GM21576 (cell line): Measurements from ENCODE around the gene MRGPRF.
"Not testable (repeated sequence)": the region's sequence is repeated elsewhere in the genome, so short reads cannot be mapped to it uniquely, and the experiment has no call there.

Experiments
- ATAC-seq: cut with Tn5 transposase; IDR thresholded peaks from one replicate; pipeline ENCODE4 v1.9.1; 2021; ENCODE audit warnings: mild to moderate bottlenecking, moderate library complexity; ENCODE audit not compliant: unreplicated experiment

Gene MRGPRF

DNA sequence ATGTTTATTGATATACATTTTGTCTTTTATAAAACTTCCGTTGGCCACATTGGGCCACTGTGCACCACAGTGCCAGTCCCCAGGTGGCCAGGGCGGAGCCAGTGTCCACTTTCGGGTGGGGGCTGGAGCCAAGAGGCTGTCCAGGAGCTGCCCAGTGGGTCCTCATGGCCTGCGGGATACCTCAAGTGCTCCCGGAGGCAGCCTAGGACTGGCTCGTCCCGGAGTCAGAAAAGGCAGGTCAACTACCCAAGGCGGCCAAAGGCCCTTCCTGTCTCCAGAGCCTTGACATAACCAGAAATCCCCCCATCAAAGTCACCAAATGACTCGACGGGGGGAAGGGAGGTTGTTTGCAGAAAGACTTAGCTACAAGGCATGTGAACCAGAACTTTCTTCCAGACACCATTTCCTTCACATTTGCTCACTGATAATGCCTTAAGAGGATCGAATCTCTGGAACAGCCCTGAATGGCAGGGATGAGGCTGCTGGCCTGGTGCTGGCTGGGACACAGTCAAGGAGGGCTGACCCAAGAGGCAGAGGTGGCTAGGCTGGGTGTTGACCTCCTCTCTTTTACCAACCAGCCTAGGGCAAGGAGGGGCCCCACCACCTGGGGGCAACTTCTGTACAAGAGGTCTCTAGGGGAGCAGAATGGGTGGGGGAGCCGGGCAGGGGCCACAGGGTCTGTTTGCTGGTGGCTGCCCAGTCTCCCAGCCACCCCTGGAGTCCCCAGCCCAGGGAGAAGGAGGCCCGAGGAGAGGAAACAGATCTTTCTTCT lies 8.4 kb downstream of the MRGPRF start:
- no peak for ATAC-seq

DNA sequence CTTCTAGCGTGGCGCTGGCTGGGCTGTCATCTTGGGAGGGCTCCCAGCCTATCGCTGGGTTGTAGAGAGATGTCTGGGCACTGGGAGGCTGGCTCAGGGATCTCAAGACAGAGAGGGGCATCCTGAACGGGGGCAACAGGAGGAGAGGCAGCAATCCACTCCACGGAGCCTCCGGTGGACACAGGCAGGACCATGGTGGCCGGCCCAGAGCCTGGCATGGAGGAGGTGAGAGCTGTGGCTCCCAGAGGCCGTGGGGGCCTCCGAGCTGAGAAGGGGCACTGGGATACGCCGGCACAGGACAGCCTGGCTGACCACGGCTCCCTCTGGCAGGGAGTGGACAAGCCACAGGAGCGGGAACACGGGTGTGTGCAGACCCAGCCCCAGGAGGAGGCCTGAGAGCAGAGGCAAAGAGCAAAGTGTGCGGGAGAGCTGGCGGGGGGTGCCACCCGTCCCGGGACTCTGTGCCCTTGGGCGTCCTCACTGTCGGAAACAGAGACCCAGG lies 9.1 kb downstream of the MRGPRF start:
- no peak for ATAC-seq

DNA sequence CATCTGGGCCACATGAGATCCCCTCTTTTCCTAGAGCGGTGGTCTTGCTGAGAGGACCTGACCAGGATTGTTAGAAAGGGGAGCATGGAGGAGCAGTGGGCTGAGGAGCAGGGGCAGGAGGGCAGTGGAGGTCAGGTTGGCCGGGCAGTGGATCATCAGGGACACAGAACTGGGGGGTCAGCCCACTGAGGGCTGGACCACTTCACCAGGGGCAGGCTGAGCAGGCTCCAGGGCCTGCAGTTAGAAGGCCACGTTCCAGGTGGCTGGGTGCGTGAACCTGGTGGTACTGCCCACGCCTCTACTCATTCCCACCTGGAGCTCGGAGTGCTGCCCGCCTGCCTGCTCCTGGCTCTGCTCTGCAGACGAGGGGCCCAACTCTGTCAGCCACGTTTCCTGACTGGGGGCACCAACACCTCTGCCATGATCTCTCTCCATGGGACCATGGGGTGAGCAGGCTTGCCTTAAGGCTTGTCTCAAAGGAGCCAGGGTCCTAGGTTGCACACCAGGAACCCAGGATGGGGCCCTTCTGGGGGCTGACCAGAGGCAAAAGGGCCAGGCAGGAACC lies 9.7 kb downstream of the MRGPRF start:
- ATAC-seq, result no peak

DNA sequence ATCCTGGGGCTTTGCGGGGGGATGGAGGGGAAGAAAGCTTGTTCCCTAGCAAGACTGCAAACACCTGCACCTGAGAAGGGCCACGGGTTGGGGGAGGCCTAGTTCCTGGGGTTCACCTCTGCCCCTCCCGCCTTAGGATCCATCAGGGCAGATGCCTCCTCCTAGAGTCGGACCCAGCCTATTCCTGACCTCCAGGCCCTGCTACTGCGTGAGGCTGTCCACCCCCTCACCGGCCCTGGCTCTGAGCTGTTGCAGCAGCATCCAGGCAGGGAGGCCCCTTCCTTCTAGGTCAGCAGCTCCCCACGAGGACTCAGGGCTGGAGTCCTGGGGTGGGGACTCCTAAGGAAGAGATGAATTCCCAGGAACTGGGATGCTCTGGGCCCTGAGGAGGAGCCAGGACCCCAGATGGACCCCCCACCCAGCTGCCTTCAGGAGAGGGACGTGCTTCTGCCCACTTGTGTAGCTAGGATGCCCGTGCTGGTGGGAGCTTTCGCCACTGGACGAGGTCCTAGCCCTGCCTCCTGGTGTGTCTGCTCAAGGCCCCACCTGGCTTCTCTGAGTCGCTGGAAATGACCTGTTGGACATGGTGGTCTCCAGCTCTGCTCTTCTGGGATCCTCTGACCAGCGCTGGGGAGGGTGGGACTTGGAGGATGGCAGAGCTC lies 10.3 kb downstream of the MRGPRF start:
- ATAC-seq, result no peak

DNA sequence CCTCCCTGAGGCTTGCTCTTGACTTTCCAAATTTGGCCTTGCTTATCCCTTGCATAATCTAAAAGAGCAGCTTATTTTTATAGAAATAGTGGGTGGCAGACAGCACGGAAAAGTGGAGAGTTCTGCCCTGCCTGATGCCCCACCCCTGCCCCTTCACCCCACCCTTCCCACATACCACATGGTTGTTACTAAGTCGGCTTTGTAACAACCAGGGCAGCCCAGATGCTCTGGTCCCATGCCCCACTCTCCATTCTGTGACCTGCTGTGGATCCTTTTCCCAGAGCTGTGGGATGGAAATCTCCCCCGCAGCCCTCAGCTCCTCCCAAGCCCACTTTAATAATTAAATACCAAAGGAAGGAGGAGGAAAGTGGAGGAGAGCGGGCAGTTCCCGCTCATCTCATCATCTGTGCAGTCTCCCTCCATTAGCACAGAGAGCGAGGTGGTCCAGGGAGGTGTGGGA lies 10.9 kb downstream of the MRGPRF start:
- ATAC-seq, result no peak

DNA sequence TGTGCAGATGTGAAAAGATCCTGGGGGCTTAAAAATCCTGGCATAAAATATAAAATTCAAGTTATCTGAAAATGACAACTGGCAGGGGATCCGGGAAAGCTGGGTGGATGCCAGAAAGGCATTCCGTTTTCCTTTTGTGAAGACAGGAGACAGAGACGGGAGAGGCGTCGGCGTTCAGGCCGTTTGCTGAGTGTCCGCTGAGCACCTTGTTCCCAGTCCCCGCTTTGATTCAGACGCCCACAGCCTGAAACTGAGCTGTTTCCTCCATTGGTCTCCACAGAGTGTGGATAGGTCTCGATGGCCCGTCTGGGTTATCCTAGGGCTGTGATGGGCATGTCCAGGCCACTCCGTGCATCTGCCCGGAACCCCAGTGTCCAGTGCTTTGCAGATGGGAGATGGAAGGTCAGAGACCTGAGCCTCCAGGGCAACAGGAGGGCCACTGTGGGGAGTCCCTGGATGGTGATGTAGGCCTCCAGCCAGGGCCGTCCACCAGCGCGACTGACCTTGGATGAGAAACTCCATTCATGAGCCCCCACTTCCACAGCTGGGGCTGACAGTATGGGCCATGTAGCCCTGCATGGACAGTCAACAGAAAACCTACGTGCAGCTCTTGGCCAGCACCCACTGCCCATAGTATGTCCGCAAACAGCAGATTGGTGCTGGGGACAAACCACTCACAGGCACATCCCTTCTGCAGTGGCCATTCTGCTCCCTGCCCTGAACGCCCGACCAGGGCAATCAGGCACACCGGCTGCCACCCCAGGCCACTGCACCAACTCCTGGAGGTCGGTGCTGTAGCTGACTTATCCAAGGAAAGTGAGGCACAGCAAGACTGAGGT lies 11.6 kb downstream of the MRGPRF start:
- ATAC-seq, result no peak

DNA sequence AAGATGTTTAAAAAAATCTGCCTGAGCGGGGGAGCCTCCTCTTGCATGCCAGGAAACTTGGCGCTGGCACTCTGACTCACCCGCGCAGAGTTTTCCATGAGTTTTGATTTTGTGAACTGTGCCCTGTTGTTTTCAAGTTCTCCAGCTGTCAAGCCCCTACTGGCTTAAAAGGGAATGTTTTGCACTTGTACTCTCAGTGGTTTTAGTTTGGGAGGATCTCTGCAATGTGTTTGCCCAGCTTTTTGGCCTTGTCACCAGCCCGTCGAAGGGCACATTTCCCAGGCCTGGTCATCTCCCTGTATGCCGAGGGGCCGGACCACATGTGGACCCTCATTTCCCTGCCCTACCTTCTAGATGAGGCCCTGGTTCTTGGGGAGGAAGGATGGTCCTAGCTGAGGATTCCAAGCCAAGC lies 12.2 kb downstream of the MRGPRF start:
- ATAC-seq, result no peak

DNA sequence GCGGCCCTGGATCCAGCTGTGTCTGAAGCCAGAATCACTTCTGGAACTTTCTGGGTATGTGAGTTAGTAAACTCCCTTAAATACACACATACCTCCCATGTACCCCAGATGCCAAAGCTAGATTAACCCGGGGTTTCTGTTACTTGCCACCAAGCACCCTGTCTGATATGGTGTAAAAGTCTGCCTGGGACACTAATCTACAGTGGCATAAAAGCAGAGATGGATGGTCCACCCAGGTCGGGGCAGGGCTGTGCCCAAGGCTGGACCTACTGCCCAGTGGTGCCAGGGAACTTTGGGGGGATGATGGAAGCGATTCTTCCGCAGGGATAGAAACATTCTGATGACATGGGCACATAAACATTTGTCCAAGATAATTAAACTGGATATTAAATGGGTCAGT lies 12.7 kb downstream of the MRGPRF start:
- ATAC-seq, result no peak

DNA sequence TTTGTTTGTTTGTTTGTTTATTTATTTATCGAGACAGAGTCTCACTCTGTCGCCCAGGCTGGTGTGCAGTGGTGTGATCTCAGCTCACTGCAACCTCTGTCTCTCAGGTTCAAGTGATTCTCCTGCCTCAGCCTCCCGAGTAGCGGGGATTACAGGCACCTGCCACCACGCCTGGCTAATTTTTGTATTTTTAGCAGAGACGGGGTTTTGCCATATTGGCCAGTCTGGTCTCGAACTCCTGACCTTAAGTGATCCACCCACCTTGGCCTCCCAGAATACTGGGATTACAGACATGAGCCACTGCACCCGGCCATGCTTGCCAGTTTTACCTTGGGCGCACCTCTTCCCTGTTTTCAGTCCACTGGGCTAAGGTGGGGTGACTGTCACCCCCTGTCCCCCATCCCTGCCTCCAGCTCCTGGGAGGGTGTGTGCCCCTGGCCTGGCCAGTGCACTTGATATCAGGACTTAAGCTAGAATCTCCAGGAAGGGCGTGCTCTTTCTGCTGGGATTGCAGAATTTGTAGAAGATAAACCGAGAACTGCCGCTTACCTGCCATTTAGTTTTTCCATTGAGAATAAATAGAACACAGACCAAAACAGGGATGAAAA lies 13.2 kb downstream of the MRGPRF start:
- ATAC-seq, result not testable (repeated sequence)

DNA sequence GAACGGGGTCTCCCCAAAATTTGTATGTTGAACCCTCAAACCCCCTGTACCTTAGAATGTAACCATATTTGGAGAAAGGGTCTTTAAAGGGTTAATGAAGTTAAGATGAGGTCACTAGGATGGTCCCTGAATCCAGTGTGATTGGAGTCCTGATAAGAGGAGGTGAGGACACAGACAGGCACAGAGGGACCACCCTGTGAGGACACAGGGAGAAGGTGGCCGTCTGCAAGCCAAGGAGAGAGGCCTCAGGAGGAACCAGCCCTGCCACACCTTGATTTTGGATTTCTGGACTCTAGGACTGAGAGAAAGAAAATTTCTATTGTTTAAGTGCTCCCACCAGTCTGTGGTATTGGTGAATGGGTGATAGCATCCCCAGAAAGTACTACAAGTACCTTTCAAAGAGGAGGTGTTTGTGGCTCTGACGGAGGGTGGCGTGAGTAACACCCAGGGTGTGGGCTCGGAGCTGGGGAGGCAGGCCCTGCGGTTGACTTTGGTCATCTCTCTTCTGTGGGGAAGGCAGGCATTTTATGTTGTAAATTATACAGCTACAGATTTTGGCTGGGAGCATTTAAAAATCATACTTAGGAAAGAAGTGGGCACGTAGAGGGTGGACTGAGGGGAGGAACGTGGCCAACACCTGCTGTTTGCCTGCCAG lies 13.8 kb downstream of the MRGPRF start:
- ATAC-seq, result no peak

DNA sequence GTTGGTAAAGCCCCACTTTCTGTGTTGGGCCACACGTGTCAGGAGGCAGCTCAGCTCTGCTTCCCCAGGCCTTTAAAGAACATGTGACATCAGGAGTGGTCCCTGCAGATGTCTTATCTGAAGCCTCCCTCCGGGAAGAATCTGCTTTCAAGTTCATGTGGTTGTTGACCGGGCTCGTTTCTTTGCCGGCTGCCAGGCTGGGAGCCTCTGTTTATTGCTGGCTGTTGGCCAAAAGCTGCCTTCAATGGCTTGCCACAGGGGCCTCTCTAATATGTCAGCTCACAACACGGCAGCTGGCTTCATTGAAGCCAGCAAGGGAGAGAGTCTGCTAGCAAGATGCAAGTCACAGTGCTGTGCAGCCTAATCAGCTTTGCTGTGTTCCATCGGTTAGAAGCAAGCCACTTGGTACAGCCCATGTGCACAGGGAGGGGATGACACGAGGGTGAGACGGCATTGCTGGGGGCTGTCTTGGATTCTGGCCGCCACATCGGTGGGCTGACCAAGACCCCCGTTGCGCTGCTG lies 14.6 kb downstream of the MRGPRF start:
- no peak for ATAC-seq

DNA sequence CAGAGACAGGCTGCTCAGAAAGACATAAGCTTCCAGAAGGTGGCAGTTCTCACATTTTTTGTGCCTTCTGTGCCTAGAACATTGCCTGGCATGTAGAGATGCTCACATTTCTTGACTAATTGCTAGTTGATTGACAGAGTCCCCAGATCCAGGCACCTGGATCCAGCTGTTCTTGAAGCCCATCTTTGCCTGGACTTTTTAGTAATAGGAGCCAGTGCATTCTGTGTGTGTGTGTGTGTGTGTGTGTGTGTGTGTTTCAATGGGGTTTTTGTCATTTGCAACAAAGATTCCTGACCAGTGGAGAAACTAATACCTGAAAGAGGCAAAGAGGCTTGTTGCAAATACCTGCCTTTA lies 15.1 kb downstream of the MRGPRF start:
- no peak for ATAC-seq

DNA sequence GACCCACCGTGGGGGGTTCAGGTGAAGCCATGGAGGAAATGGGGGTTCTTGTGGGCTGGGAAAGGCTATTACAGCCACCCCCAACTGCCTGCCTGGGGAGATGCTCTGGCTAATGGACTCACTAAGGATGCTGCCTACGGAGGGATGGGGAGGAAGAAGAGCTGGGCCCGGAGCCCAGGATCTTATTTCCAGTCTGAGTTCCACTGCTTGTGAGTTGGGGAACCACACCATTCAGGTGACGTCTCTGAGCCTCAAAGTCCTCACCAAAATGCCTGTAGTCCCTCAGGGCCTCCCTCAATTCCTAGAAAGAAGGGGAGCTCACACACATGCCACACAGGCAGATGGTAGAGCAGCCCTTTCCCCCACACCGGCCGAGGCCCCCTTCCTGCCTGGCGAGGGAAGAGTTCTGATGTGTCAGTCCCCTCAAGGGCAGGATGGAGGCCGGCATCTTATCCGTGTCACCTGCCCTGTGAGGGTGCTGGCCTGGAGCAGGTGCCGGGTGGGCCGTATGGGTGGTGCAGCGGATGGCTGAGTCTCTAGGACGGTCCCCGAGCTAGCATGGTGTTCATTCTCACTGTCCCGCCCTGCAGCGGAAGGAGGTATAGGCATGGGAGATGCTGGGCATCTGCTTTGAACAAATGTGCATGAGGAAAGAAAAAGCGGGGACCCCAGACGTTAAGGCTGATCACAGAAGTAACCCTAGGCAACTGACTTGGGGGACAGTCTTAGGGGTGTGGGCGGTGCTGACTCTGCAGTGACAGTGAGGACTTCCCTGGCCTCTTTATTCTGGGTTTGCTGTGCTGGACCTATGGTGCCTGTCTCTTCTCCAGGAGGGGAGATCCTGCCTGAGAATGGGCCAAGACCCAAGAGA lies 15.7 kb downstream of the MRGPRF start:
- ATAC-seq, result no peak

DNA sequence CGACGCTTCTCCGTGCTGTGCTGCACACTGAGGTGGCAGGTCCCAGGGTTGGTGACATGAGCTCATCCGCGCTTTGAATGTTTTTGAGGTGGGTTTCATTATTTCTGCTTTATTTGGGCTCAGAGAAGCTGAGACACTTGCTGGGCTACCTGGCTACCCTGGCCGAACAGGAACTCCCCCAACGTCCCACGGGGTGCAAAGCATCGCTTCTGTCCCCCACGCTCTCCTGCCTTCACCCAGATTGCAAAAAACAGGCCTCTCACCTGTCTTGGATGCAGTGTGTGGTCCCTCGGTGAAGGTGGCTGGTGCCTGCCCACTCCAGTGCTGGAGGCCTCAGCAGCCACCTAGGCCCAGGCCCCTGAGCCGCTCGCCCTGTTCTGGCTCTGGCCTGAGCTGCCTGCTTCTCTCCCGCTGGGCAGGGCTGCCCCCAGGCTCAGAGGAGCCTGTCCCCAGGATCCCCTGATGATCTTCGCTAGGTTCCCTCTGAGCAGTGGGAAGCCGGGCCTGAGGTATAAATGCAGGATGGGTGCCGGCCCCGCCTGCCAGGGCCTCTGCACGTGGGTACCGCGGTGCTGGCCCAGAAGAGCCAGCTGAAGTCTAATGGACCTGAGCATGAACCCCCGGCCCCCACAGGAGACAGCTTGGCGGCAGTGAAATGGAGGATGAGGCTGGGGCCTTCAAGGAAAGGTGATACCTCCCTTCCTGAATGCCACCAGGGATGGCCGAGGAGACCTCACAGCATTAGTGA lies 16.5 kb downstream of the MRGPRF start:
- no peak for ATAC-seq

DNA sequence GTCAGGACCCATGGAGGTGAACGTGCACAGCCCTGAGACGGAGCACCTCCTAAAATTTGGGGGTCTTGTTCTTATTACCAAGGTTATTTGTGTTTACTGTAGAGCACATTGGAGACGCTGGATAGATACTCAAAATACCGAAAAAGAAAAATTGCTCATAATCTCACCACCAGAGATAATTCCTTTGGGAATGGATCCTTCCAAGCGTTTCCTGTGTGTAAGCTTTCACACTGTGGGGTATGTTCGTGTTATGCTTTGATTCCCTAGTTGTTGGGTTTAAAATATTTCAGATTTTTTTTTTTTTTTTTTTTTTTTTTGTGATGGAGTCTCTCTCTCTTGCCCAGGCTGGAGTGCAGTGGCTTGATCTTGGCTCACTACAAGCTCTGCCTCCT lies 18.2 kb downstream of the MRGPRF start:
- no peak for ATAC-seq

DNA sequence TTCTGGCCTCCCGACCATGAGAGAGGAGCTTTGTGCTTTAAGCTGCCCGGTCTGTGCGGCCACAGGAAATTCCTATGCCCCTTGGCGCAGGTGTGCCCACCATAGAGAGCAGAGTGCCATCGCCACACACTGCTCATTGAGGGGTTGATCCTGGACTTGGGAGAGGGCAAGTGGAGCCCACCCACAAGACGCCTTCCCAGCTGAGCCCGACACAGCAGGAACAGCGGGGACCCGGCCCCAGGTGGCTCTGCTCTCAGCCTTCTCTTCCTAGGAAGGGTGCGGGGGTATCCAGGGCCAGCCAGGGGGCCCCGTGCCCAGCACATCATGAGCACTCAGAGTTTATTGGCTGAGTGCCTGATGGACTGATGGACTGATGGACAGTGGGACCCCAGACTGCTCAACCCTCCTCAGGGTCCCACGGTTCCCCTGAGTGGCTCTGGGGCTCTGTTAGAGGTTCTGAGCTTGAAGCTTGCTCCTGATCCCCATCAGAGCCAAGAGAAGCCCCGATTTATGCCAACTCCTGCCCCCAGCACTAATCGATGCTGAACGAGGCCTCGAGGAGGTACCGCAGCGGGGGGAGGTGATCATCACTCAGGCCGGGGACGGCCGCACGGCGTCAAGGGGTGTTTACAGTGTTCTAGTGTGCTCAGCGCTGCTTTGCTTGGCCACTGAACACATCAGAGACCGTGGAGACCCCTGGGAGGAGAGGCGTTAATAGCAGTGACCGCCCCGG lies 18.7 kb downstream of the MRGPRF start:
- no peak for ATAC-seq

DNA sequence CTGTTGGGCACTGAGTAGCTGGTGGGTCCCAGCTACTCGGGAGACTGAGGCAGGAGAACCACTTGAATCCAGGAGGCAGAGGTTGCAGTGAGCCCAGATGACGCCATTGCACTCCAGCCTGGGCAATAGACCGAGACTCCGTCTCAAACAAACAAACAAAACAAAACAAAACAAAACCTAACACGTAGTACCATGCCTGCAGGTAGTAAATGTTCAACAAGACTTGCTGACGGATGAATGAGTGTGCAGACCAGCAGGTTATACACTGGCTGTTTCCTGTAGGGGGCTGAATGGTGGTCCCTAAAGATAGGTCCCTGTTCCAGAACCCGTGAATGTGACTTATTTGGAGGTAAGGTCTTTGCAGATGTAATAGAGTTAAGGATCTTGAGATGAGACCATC lies 19.5 kb downstream of the MRGPRF start:
- no peak for ATAC-seq
